HG02623 (cell line): ENCODE measurements around the gene CNNM2.
"Not testable (repeated sequence)": the region's sequence is repeated elsewhere in the genome, so short reads cannot be mapped to it uniquely, and the experiment has no call there.

Experiments used
- ATAC-seq: cut with Tn5 transposase; IDR thresholded peaks from one replicate; pipeline ENCODE4 v1.9.1; 2021; ENCODE audit warnings: moderate library complexity; ENCODE audit not compliant: unreplicated experiment

The CNNM2 gene

GRCh38 chr10:102964713-102965112 lies 46.6 kb downstream of the CNNM2 start:
- no peak for ATAC-seq

- ATAC-seq, result no peak
Observed at GRCh38 chr10:102965311-102965851, 47.3 kb downstream of the CNNM2 start.

- ATAC-seq, result no peak
Observed at GRCh38 chr10:102967123-102967522, 49.0 kb downstream of the CNNM2 start.

- no peak for ATAC-seq
Observed at GRCh38 chr10:102970562-102971340, 52.7 kb downstream of the CNNM2 start.

GRCh38 chr10:102975483-102976379 lies 57.6 kb downstream of the CNNM2 start:
- no peak for ATAC-seq

GRCh38 chr10:102976380-102976726 lies 58.3 kb downstream of the CNNM2 start:
- not testable (repeated sequence) for ATAC-seq

GRCh38 chr10:102982296-102982695 lies 64.2 kb downstream of the CNNM2 start:
- no peak for ATAC-seq

GRCh38 chr10:102984086-102984485 lies 66.0 kb downstream of the CNNM2 start:
- no peak for ATAC-seq

GRCh38 chr10:102985811-102986210 lies 67.7 kb downstream of the CNNM2 start:
- no peak for ATAC-seq

- ATAC-seq, result no peak
Observed at GRCh38 chr10:102988404-102989314, 70.6 kb downstream of the CNNM2 start.

- no peak for ATAC-seq
Observed at GRCh38 chr10:102994531-102995295, 76.6 kb downstream of the CNNM2 start.

GRCh38 chr10:102996876-102997275 lies 78.8 kb downstream of the CNNM2 start:
- ATAC-seq, result no peak

GRCh38 chr10:102997998-102998397 lies 79.9 kb downstream of the CNNM2 start:
- ATAC-seq, result no peak

- ATAC-seq, result no peak
Observed at GRCh38 chr10:102998399-102998907, 80.4 kb downstream of the CNNM2 start.

- ATAC-seq, result not testable (repeated sequence)
Observed at GRCh38 chr10:103000050-103000449, 82.0 kb downstream of the CNNM2 start.

- no peak for ATAC-seq
Observed at GRCh38 chr10:103007017-103007416, 88.9 kb downstream of the CNNM2 start.

GRCh38 chr10:103013416-103013815 lies 95.3 kb downstream of the CNNM2 start:
- ATAC-seq, result no peak

- ATAC-seq, result no peak
Observed at GRCh38 chr10:103019425-103019824, 101.3 kb downstream of the CNNM2 start.

- no peak for ATAC-seq
Observed at GRCh38 chr10:103021150-103021899, 103.2 kb downstream of the CNNM2 start.
